Activated gamma-delta T cell treated with anti-CD3 and anti-CD28 coated beads, Interleukin-2, amount 50 U/mL, for 16 hours (primary cell): ENCODE data around the gene NRF1.
"Not testable (repeated sequence)": the region's sequence is repeated elsewhere in the genome, so short reads cannot be mapped to it uniquely, and the experiment has no call there.

ENCODE experiments used
- DNase-seq: peaks from one replicate; pipeline ENCODE4 v3.0.0-alpha.2; 2020; ENCODE audit warnings: low read depth

NRF1 gene

GRCh38 chr7:129782818-129783583 lies 171.5 kb downstream of the NRF1 start:
- no peak for DNase-seq

GRCh38 chr7:129783584-129783919 lies 172.0 kb downstream of the NRF1 start:
- no peak for DNase-seq

GRCh38 chr7:129784437-129784782 lies 172.9 kb downstream of the NRF1 start:
- DNase-seq, result no peak

- DNase-seq, result no peak
Observed at GRCh38 chr7:129784783-129785684, 173.5 kb downstream of the NRF1 start.

- no peak for DNase-seq
Observed at GRCh38 chr7:129785685-129786514, 174.4 kb downstream of the NRF1 start.

GRCh38 chr7:129786825-129787563 lies 175.5 kb downstream of the NRF1 start:
- DNase-seq, result no peak

GRCh38 chr7:129789000-129789399 lies 177.5 kb downstream of the NRF1 start:
- no peak for DNase-seq

GRCh38 chr7:129789652-129790051 lies 178.1 kb downstream of the NRF1 start:
- no peak for DNase-seq

GRCh38 chr7:129790136-129790535 lies 178.6 kb downstream of the NRF1 start:
- no peak for DNase-seq

GRCh38 chr7:129792721-129793120 lies 181.2 kb downstream of the NRF1 start:
- DNase-seq, result no peak

- DNase-seq, result no peak
Observed at GRCh38 chr7:129793506-129794310, 182.2 kb downstream of the NRF1 start.

- not testable (repeated sequence) for DNase-seq
Observed at GRCh38 chr7:129794461-129794860, 182.9 kb downstream of the NRF1 start.

- DNase-seq, result no peak
Observed at GRCh38 chr7:129796186-129796775, 184.8 kb downstream of the NRF1 start.

- no peak for DNase-seq
Observed at GRCh38 chr7:129797214-129797789, 185.8 kb downstream of the NRF1 start.

- no peak for DNase-seq
Observed at GRCh38 chr7:129798616-129799349, 187.3 kb downstream of the NRF1 start.

- DNase-seq, result no peak
Observed at GRCh38 chr7:129799350-129799955, 187.9 kb downstream of the NRF1 start.

- DNase-seq, result no peak
Observed at GRCh38 chr7:129800901-129801300, 189.4 kb downstream of the NRF1 start.

GRCh38 chr7:129801882-129802281 lies 190.4 kb downstream of the NRF1 start:
- DNase-seq, result no peak

GRCh38 chr7:129803546-129804081 lies 192.1 kb downstream of the NRF1 start:
- no peak for DNase-seq
